MM.1S (cell line): ENCODE data around the gene ITPKA.

ENCODE experiments used
- CTCF ChIP-seq: fragments of 300-600 bp; sonication (generic); IDR thresholded peaks from 2 replicates; pipeline ENCODE4 v1.5.1; 2016; ENCODE audit warnings: antibody characterized with exemption, low read length, mixed read lengths
- EZH2phosphoT487 ChIP-seq: fragments of 300-600 bp; sonication (generic); IDR thresholded peaks from 2 replicates; pipeline ENCODE4 v1.6.1; 2018; ENCODE audit warnings: antibody characterized with exemption, low read length

GRCh38 chr15:41545218-41545617 lies 51.5 kb downstream of the ITPKA start:
- no peak for TF ChIP-seq CTCF
- no peak for TF ChIP-seq EZH2phosphoT487
